HG03108 (cell line): ENCODE measurements around the gene CEP170.
A peak's percentile ranks its signal among the peaks of the same experiment; 100 is the strongest.
"Not testable (repeated sequence)": the region's sequence is repeated elsewhere in the genome, so short reads cannot be mapped to it uniquely, and the experiment has no call there.

Source experiments
- ATAC-seq: cut with Tn5 transposase; IDR thresholded peaks from one replicate; pipeline ENCODE4 v1.9.1; 2021; ENCODE audit warnings: moderate library complexity; ENCODE audit not compliant: unreplicated experiment

The CEP170 gene

GRCh38 chr1:243236604-243237252 lies 18.4 kb downstream of the CEP170 start:
- ATAC-seq = peak; percentile 84

DNA sequence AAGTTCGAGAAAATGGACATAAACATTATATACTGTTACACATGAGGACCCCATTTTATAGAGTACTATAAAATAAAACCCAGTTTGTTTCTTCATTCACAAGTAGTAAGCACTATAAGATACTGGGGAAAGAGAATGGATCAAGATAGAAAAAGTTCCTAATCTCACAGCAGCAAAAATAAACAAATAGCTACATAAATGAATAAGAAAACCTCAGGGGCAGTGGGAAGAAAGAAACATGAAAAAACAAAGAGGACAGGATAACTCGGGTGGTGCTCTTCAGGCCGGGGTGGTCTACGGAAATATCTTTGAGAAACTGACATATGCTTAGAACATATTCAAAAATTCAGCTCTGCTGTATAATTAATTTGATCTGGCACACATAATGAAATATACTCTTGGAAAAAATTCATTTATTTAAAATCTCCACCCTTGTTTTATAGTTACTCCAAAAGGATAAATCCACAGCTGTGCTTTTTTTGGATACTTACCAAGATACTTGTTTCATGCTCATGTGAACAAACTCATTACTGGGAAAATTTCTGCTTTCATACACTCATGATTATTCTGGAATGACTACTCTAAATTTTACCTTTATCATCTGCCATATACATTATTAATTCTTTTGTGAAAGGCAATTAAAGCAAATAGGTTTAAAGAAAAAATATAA lies 20.0 kb downstream of the CEP170 start:
- no peak for ATAC-seq

DNA sequence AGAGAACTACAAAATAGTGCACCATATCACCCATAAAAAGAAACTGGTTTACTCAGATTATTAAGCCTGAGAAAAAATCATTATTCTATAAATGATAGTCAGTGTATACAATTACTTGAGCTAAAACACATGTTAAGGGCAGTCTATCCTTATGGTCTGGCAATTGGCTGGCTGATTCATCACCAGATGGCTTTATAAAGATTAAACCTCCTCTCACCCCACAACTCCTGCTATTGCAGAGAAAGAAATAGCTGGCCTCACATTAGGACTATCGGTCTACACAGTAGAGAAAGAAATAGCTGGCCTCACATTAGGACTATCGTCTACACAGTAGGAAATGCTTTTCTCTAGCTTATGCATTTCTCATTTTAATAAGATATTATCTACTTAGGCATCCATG lies 21.2 kb downstream of the CEP170 start:
- no peak for ATAC-seq

DNA sequence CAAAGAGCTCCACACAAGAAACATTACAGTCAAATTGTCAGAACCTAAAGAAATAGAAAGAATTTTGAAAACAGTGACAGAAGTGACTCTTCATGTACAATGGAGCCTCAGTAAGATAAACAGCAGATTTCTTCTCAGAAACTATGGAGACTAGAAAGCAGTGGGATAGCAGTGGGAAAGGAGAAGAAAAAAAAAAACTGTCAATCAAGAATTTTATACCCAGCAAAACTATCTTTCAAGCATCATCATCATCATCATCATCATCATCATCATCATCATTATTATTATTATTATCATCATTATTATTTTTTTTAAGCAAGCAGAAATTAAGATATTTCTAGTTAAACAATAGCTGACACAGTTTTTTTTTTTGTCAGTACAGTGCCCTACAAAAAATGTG lies 24.2 kb downstream of the CEP170 start:
- no peak for ATAC-seq

DNA sequence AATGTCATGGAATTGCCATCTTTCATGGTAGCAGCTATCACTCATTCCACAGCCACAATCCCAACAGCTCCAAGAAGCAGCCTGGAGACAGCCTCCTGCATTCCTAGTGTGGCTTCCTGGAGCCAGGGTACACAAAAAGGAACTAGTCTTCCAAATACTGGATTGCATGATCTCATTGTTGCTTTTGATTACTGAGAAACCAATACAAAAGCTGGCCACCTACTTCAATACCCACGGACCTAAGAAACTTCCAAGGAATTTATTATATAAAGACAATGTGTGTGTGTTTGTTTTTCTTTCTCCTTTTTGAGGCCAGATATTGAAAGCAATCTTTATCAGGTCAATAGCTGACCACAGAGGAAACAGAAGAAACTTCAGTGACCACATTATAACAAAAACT lies 25.6 kb downstream of the CEP170 start:
- ATAC-seq = no peak

GRCh38 chr1:243227622-243228021 lies 27.5 kb downstream of the CEP170 start:
- no peak for ATAC-seq

GRCh38 chr1:243218059-243218458 lies 37.0 kb downstream of the CEP170 start:
- no peak for ATAC-seq

- no peak for ATAC-seq
These were observed 37.7 kb downstream of the CEP170 start for GRCh38 chr1:243217349-243217748.

- ATAC-seq = no peak
These were observed 38.3 kb downstream of the CEP170 start for GRCh38 chr1:243216741-243217140.

GRCh38 chr1:243215276-243215875 lies 39.7 kb downstream of the CEP170 start:
- not testable (repeated sequence) for ATAC-seq

- ATAC-seq = no peak
These were observed 41.9 kb downstream of the CEP170 start for GRCh38 chr1:243213045-243213787.

DNA sequence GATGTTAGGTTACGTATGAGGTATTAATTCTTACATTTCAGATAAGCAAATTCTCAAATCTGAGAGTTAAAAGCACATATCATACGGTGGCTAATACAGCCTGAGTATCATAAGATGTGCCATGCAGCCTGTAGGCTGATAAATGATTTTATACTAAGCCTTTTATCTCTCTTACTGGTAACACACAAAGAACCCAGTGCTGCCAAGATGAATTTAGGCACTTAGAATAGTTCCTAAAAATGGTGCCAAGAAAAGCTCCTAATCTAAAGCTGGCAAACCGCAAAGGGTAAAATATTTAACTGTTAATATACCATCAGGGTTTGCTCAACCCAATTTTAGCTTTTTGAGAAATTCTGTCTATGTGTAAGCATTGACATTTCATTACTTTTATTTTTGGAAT lies 43.1 kb downstream of the CEP170 start:
- ATAC-seq = not testable (repeated sequence)

GRCh38 chr1:243205026-243205501 lies 50.0 kb downstream of the CEP170 start:
- not testable (repeated sequence) for ATAC-seq

GRCh38 chr1:243204336-243204735 lies 50.7 kb downstream of the CEP170 start:
- not testable (repeated sequence) for ATAC-seq

DNA sequence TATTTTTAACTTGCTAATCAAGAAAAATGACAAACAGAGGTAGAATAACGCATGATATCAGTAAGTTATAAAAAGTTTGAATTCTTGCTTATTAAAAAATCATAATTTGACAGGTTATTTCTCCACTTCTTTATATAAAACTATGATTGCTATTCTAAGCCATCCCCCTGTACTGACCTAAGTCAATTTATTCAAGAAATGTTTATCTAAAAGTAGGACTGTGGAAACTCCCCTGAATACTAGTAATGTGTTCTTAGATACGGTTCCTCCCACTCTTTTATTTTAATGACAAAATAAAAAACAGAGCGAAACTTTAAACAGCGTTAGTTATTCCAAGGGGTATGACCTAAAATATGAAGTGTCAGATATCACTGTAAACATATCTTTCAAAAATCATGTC lies 51.9 kb downstream of the CEP170 start:
- not testable (repeated sequence) for ATAC-seq

GRCh38 chr1:243201316-243201715 lies 53.8 kb downstream of the CEP170 start:
- not testable (repeated sequence) for ATAC-seq

DNA sequence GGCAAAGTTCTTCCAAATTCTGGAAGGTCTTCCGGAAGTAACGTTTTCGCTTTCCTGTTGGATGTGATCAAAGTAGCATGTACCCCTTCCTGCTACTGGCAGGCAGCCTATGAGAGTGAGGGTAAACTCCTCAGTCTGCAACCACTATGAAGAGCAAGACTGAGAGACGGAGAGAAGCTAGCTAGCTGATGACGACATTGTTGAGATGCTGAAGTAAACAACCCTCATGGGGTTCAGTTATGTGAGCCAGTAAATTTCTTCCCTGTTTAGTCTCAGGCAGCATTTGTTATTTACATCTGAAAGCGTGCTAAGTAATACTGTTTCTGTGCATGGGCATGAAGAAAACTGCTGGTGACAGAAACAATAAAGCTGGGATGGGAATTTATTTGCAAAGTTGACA lies 57.6 kb downstream of the CEP170 start:
- not testable (repeated sequence) for ATAC-seq

- not testable (repeated sequence) for ATAC-seq
These were observed 61.8 kb downstream of the CEP170 start for GRCh38 chr1:243193330-243193729.

GRCh38 chr1:243186201-243186995 lies 68.7 kb downstream of the CEP170 start:
- not testable (repeated sequence) for ATAC-seq

DNA sequence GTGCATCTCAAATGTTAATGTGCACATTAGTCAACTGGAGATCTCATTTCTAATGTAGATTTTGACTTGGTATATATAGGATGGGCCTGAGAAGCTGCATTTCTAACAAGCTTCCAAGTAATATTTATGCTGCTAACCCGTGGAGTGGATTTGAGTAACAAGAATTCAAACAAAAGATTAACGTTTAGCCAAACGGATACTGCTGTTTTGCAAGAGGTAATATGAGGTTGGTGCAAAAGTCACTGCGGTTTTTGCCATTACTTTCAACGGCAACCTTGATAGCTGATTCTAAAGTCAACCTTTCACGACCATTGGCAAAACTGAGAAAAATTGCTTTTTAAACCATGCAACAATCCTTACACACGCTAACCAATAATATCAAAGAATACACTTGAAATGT lies 70.3 kb downstream of the CEP170 start:
- ATAC-seq = not testable (repeated sequence)

DNA sequence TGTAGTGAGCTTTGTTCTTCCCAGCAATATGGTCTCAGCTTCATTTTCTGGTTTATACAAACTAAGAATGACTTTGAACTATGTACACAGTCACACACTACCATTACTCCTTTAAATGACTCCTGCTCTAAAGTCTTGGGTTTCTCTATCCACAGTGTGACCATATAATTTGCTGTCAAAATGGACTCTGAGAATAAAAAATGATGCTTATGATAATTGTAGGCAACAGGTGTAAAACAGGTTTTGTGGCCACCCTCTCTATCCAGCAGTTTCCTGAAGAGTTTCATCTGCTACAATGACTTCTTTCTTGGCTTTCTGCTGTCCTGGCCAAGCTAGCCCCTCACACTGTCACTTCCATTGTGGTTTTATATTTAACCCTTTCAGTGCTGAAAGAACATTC lies 71.4 kb downstream of the CEP170 start:
- not testable (repeated sequence) for ATAC-seq
